ENCODE measurements around the gene LONP1. TPM values are rescaled to one million over a fixed set of nuclear protein-coding genes. Genes with fewer than 3 reads are reported as not detected.

Gene LONP1
- total and polyA plus RNA-seq, 2 of the 8 experiments (the other 6 are each of a cell fraction or from before 2014, with no cell fraction given), result 98.1 to 117 TPM

DNA sequence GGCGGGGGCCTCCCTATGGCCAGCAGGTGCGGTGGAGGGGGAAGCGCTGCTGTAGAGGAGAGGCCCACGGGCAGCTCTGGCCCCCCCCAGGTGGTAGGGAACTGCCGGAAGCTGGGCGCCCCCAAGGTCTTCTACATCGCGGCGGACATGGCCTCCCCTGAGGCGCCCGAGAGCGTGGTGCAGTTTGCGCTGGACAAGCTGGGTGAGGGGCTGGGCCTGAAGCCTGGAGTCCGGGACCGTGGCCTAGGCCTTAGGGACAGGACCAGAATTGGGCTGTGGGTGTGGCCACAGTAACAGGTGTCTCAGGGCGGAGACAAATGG is 33.7 kb downstream of the LONP1 start:
- H2BK20ac ChIP-seq (ENCODE audit: low read length), result no peak overlapping the region
- H2AFZ ChIP-seq (ENCODE audit: low read length), result no peak overlapping the region
- POLR2A ChIA-PET (ENCODE audit: partially characterized antibody), result interaction anchor here (1.2 to 15.6 kb wide), 6 partner anchors 9 to 142 kb away, joined by 3 to 620 read pairs (median 8); partner anchors contain the start of genes CATSPERD and LONP1
- no peak overlapping the region; the same call in 1 of the 2 replicates for H4K8ac ChIP-seq (ENCODE audit: extremely low read depth, insufficient read depth, low read length)
- H3K23ac ChIP-seq (ENCODE audit: insufficient read length), result no peak overlapping the region
- no peaks in the 10 kb centered on the region for H3K9me3 ChIP-seq (ENCODE audit: insufficient read depth in 2 of 2, low read depth in 1 of 2, low read length in 1 of 2)
- H3K56ac ChIP-seq (replicated peaks; ENCODE audit: insufficient read length, low read depth, low read length), result no peak overlapping the region
- TF ChIP-seq PHF8 (conservative IDR thresholded peaks at IDR 0.05; ENCODE audit: low read depth, low read length), result no peak
- TF ChIP-seq SIN3A (conservative IDR thresholded peaks at IDR 0.05 in 1 of 2, IDR thresholded peaks at IDR 0.05 in 1 of 2; ENCODE audit: low read depth in 1 of 2, low read length in 2 of 2), result 0 out of 4 replicates have a peak, but pooled peaks of 1 of the 2 experiments have one; percentile 18
- no peak overlapping the region for H2BK5ac ChIP-seq (ENCODE audit: low read depth, low read length)
- no peak overlapping the region for H2AK5ac ChIP-seq (ENCODE audit: low read depth, low read length)
- H3K4ac ChIP-seq (replicated peaks; ENCODE audit: insufficient read length, low read depth, low read length), result no peak overlapping the region
- H4K5ac ChIP-seq (ENCODE audit: insufficient read length, low read depth, low read length), result no peak overlapping the region
- peak overlapping the region; percentile 36 to 75 for H3K4me2 ChIP-seq (ENCODE audit: insufficient read depth in 1 of 2, low read depth in 2 of 2, low read length in 2 of 2)
- H3K27ac ChIP-seq (ENCODE audit: low read depth, low read length), result no peak overlapping the region
- DNase-seq (ENCODE audit: low read depth in 1 of 2, low spot score in 2 of 2) (no peak), FAIRE-seq (no peak)
- H3K79me1 ChIP-seq (ENCODE audit: low read depth, low read length), result no peaks in the 10 kb centered on the region
- peaks cover 0 to 8% (median 2%) of the 10 kb centered on the region in 4 experiments; a peak in 4 of 7 replicates for H3K4me1 ChIP-seq (replicated peaks in 1 of 4; ENCODE audit: control insufficient read depth in 3 of 4, insufficient read depth in 4 of 4, low read length in 3 of 4)
- H3K18ac ChIP-seq (ENCODE audit: extremely low read depth, low read length), result no peak overlapping the region
- peaks cover 9% of the 10 kb centered on the region; the same call in 1 of the 2 replicates for H3K23me2 ChIP-seq (ENCODE audit: low read depth, low read length)
- no peak overlapping the region for H2BK15ac ChIP-seq (ENCODE audit: low read length)
- H3K79me2 ChIP-seq (ENCODE audit: control insufficient read depth in 1 of 2, insufficient read depth in 2 of 2, low read length in 2 of 2), result peaks cover 10 to 12% of the 10 kb centered on the region in 2 experiments
- H3K27me3 ChIP-seq (replicated peaks in 1 of 4; ENCODE audit: control insufficient read depth in 3 of 4, extremely low read depth in 1 of 4, insufficient read depth in 3 of 4, low read length in 3 of 4), result no peaks in the 10 kb centered on the region
- peaks cover 0 to 4% (median 2%) of the 10 kb centered on the region in 4 experiments; a peak in 3 of 8 replicates for H3K36me3 ChIP-seq (ENCODE audit: control insufficient read depth in 2 of 4, insufficient read depth in 4 of 4, low read length in 3 of 4)
- H2BK12ac ChIP-seq (ENCODE audit: low read depth, low read length), result no peak overlapping the region
- H4K20me1 ChIP-seq (replicated peaks in 1 of 2; ENCODE audit: control insufficient read depth in 1 of 2, insufficient read depth in 2 of 2, low read length in 2 of 2), result peaks cover 6 to 14% of the 10 kb centered on the region in 2 experiments
- CTCF ChIA-PET (ENCODE audit: partially characterized antibody), result interaction anchor here (1.2 to 4.9 kb wide), 6 partner anchors 10 to 125 kb away, joined by 3 to 26 read pairs (median 6); no protein-coding TSS in a partner anchor
- peak overlapping the region in 3 of 4 experiments; percentile 3 to 71 (median 49); a peak in 5 of 8 replicates for H3K4me3 ChIP-seq (ENCODE audit: extremely low read depth in 1 of 4, insufficient read depth in 2 of 4, low read depth in 3 of 4, low read length in 4 of 4)
- H3K14ac ChIP-seq (ENCODE audit: insufficient read length), result no peak overlapping the region
- no peak overlapping the region for H2BK120ac ChIP-seq (replicated peaks; ENCODE audit: low read depth, low read length)
- no peak overlapping the region for H3K9ac ChIP-seq (replicated peaks in 1 of 4; ENCODE audit: extremely low read depth in 1 of 4, low read depth in 3 of 4, low read length in 3 of 4)
- 29% methylated on average over 16 of the region's 16 CpGs; no CpG with 5 or more reads in 1 of the 2 experiments for WGBS, 2 experiments (ENCODE audit: extremely low coverage in 1 of 2, insufficient coverage in 1 of 2, insufficient read length in 1 of 2, insufficient replicate concordance in 2 of 2, low coverage in 1 of 2, low lambda C conversion rate in 2 of 2, missing lambda C conversion rate in 1 of 2)
- no peak overlapping the region for H4K91ac ChIP-seq (replicated peaks; ENCODE audit: insufficient read length, low read length)

All from H1 (cell line).